Esophagus squamous epithelium (tissue), 5 donors: ENCODE data around the gene AK1. TPM values are rescaled to one million over a fixed set of nuclear protein-coding genes. Genes with fewer than 3 reads are reported as not detected.

Source experiments
- DNase-seq: peaks from one replicate; lab custom pipeline; 2025; lab: John Stamatoyannopoulos, UW
- H3K27ac ChIP-seq, 4 donors: fragments of 200-600 bp; sonication (generic); one replicate each; pipeline ENCODE4 v1.5.1; 2016 to 2019; ENCODE audit warnings: mild to moderate bottlenecking in 1 of 4
- H3K27me3 ChIP-seq, 4 donors: fragments of 200-600 bp; sonication (generic); 1 replicate in 3 of 4; 2 replicates in 1 of 4; pipeline versions ENCODE4 v1.5.1 to v1.6.0; 2017 to 2021; ENCODE audit warnings: antibody characterized with exemption in 1 of 4
- H3K36me3 ChIP-seq, 3 donors: fragments of 200-600 bp; sonication (generic); one replicate each; pipeline ENCODE4 v1.5.1; 2016 to 2019
- H3K4me1 ChIP-seq, 3 donors: fragments of 200-600 bp; sonication (generic); one replicate each; pipeline ENCODE4 v1.5.1; 2017 to 2019
- H3K4me3 ChIP-seq, 4 donors: fragments of 200-600 bp; sonication (generic); 1 replicate in 3 of 4; 2 replicates in 1 of 4; pipeline ENCODE4 v1.5.1; 2016 to 2019; ENCODE audit warnings: mild to moderate bottlenecking in 2 of 4, moderate library complexity in 1 of 4
- H3K9me3 ChIP-seq, 3 donors: fragments of 200-600 bp; sonication (generic); one replicate each; pipeline ENCODE4 v1.5.1; 2016 to 2019
- POLR2A ChIP-seq, 4 donors: fragments of 450-650 bp; IDR thresholded peaks; one replicate each; pipeline ENCODE4 v1.6.1; 2017; ENCODE audit warnings: antibody characterized with exemption in 4 of 4, mild to moderate bottlenecking in 4 of 4, moderate library complexity in 3 of 4
- WGBS, 2 donors: methylation state at CpG; one replicate each; pipeline ENCODE4 v1.1.5; 2018; 5-methylcytosine and 5-hydroxymethylcytosine counted together
- intact Hi-C: fragments of 100-400 bp; cut with DNase I; formaldehyde crosslinking; loops from one replicate; pipeline ENCODE4 v1.15.0; 2022
- total RNA-seq, 4 donors: library from RNA; depleted of rRNA; stranded (reverse); fragments of >200 nt; gene quantifications; one replicate each; pipeline ENCODE4 v1.1.0, GENCODE V29; 2016
- TF ChIP-seq, protein P1 (sequence below), 6 experiments: fragments of 450-650 bp in 4 of 6; fragments of 200-600 bp in 2 of 6; sonication (generic) in 2 of 6; IDR thresholded peaks; one replicate each; pipeline ENCODE4 v1.5.1; 2016 to 2019; ENCODE audit warnings: antibody characterized with exemption in 6 of 6, mild to moderate bottlenecking in 4 of 6, moderate library complexity in 4 of 6
- donor health status: DM: yes; HTN: yes; CAD: no.

The AK1 gene
- total RNA-seq, 4 donors from 2014 or later = 11.1 to 36.1 (median 26.8) TPM

DNA sequence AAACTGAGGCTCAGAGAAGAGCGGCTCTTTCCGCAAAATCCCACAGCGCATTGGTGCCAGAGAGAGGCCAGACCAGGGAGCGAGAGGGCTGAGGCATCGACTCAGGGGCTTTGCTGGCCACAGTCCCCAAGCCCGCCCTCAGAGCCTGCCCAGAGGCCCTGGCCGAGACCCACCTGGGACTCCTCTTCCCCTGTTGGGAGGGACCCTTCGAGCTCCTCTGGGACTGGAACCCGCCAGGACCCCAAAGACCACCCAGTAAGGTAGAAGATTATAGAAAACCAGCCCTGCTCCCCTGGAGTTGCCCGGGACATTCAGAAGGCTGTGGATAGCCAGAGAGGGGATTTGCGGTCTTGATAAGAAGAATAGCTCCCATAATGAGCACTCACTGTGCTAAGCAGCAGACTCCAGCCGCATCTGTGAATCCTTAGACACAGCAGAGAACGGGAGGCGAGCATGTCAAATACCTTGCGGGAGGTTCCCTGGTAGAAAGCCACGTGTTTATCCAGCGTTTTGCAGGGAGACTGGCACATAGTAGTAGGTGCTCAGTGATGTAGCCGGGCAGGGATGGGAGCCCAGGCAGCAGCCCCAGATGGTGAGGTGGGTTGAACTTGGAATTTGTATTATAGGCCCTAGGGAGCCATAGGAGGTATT, 651 bp upstream of the AK1 start:
- WGBS, 2 donors = 50 to 63% methylated on average over 8 to 9 of the region's 18 CpGs
- Histone ChIP-seq H3K27me3 (no peaks in the 10 kb centered on the region), H3K9me3 (no peaks in the 10 kb centered on the region), H3K4me3 (peak overlapping the region; percentile 55 to 87 (median 60)), H3K27ac (peak overlapping the region; percentile 78 to 91 (median 83)), H3K36me3 (no peaks in the 10 kb centered on the region), H3K4me1 (peaks cover 36 to 59% (median 40%) of the 10 kb centered on the region in 3 donors)
- no peak for TF ChIP-seq POLR2A (IDR thresholded peaks at IDR 0.05)
- TF ChIP-seq, protein P1, sequence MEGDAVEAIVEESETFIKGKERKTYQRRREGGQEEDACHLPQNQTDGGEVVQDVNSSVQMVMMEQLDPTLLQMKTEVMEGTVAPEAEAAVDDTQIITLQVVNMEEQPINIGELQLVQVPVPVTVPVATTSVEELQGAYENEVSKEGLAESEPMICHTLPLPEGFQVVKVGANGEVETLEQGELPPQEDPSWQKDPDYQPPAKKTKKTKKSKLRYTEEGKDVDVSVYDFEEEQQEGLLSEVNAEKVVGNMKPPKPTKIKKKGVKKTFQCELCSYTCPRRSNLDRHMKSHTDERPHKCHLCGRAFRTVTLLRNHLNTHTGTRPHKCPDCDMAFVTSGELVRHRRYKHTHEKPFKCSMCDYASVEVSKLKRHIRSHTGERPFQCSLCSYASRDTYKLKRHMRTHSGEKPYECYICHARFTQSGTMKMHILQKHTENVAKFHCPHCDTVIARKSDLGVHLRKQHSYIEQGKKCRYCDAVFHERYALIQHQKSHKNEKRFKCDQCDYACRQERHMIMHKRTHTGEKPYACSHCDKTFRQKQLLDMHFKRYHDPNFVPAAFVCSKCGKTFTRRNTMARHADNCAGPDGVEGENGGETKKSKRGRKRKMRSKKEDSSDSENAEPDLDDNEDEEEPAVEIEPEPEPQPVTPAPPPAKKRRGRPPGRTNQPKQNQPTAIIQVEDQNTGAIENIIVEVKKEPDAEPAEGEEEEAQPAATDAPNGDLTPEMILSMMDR (IDR thresholded peaks at IDR 0.05) = no peak
- no peak for DNase-seq
- intact Hi-C loops = loop anchor here (10.0 kb wide), 1 partner anchor 143 kb away; the partner anchor contains the start of gene TOR2A

DNA sequence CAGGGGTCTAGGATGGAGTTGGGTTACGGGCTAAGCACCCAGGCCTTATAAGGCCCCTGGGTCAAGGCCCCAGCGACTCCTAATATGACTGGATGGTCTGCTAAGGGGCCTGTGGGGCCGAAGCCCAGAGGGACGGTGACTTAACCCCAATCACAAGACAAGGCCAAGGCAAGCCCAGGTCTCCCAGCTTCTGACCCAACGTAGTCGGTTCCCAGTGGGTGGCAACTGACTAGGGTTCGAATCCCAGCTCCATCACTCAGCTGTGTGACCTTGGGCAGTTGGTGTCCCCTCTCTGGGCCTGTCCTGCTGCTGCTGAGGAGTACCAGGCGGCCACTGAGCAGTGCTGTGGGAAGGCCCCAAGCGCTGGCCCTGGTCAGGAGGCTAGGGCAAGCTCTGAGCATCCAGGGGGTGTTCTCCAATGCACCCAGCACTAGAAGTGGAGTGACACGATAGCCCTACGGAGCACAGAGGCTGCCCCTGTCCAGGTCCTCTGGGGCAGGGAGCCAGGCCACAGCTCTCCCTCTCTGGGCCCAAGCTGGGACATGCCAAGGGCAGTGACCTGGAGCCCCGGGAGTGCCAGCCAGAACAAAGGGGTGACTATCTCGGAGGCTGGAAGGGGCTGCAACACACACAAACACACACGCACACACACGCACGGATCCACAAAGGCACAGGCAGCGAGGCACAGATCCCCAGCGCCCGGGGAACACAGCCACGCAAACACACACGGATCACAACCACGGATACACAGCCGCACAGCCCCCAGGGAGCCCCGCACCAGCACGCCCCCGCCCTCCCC, 512 bp downstream of the AK1 start:
- TF ChIP-seq, protein P1 (IDR thresholded peaks at IDR 0.05) = no peak
- TF ChIP-seq POLR2A (IDR thresholded peaks at IDR 0.05) = no peak
- Histone ChIP-seq H3K4me1 (peaks cover 36 to 57% (median 40%) of the 10 kb centered on the region in 3 donors), H3K36me3 (peaks cover 0 to 7% (median 0%) of the 10 kb centered on the region in 3 donors), H3K27me3 (no peaks in the 10 kb centered on the region), H3K9me3 (no peaks in the 10 kb centered on the region), H3K27ac (peak overlapping the region; percentile 78 to 91 (median 83)), H3K4me3 (peak overlapping the region; percentile 55 to 87 (median 60))
- WGBS, 2 donors = 50 to 87% methylated on average over 3 to 6 of the region's 26 CpGs
- intact Hi-C loops = loop anchor here (10.0 kb wide), 1 partner anchor 142 kb away; the partner anchor contains the start of gene TOR2A
- DNase-seq = no peak

DNA sequence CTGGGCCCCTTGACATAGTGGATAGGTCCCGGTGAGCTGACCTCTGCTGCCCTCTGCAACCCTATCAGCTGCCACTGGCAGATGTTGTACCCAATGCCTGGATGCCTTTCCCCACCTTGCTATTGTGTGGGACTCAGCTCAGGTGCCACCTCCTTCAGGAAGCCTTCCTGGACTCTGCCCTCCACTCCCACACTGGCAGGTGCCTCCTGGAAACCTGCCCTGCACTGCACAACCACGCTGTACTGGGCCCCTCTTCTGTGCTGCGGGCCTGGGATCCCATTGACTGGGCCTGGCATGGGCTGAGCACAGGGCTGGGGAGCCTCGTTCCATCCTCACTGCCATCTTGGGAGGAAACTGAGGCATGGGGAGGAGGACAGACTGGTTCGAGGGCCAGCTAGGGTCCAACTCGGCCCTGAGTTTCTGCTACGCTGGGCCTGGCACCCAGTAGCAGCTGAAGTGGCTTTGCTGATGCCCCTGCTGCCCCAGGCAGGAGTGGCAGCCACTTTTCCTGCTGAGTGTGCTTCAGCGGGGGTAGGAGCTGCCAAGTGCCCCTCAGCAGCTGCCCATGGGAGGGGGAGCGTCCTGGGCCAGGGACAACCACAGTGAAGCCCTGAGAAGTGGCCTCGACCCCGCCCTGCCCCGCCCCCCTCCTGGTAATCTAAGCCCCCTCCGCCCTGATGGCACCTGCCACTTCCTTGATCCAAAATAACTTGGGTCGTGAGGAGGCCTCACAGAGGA, 1.3 kb downstream of the AK1 start:
- intact Hi-C loops = loop anchor here (10.0 kb wide), 1 partner anchor 141 kb away; the partner anchor contains the start of gene TOR2A
- no peaks in the 10 kb centered on the region for H3K27me3 ChIP-seq
- H3K27ac ChIP-seq = peak overlapping the region; percentile 78 to 91 (median 83)
- H3K36me3 ChIP-seq = peaks cover 0 to 14% (median 0%) of the 10 kb centered on the region in 3 donors
- TF ChIP-seq, protein P1 (IDR thresholded peaks at IDR 0.05) = no peak
- TF ChIP-seq POLR2A (IDR thresholded peaks at IDR 0.05) = no peak
- peak overlapping the region in 3 of 4 donors; percentile 55 to 87 (median 65) for H3K4me3 ChIP-seq
- peaks cover 36 to 57% (median 40%) of the 10 kb centered on the region in 3 donors for H3K4me1 ChIP-seq
- 30 to 79% methylated on average over 1 to 5 of the region's 14 CpGs for WGBS, 2 donors
- no peaks in the 10 kb centered on the region for H3K9me3 ChIP-seq
- DNase-seq = no peak

DNA sequence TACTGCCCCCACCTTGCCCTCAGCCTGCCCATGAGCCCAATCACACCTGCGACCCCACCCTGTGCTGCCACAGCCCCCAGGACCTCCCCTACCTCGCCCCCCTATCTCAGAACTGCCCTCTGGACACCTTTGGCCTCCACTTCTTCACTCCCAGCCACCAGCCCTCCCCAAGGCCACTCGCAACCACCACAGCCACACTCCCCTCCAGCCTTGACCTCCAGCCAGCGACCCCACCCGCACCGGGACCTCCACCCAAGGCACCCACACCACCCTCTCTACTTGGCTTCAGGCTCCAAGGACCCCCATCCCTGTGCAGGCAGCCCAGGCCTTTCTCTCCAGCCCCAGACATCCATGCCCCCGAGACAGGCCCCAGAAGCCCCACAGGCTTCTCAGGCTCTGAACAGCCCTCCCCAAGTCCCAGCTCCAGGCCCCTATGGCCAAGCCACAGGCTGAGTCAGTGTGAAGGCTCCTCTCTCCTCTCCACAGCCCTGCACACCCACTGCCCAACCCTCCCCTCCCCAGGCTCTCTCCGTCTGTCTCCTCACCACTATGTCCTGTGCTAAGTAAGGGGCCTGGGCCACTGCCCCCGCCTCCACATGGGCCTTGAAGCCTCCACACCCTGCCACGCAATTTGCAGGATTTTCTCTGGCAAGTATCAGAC, 2.0 kb downstream of the AK1 start:
- no peak for DNase-seq
- Histone ChIP-seq H3K36me3 (peaks cover 0 to 22% (median 0%) of the 10 kb centered on the region in 3 donors), H3K9me3 (no peaks in the 10 kb centered on the region), H3K27ac (peak overlapping the region in 3 of 4 donors; percentile 45 to 91 (median 85)), H3K27me3 (no peaks in the 10 kb centered on the region), H3K4me3 (no peak overlapping the region), H3K4me1 (peaks cover 36 to 57% (median 40%) of the 10 kb centered on the region in 3 donors)
- TF ChIP-seq POLR2A (IDR thresholded peaks at IDR 0.05) = no peak
- TF ChIP-seq, protein P1 (IDR thresholded peaks at IDR 0.05) = no peak
- intact Hi-C loops = loop anchor here (10.0 kb wide), 1 partner anchor 141 kb away; the partner anchor contains the start of gene TOR2A
- 81 to 82% methylated on average over 7 to 10 of the region's 10 CpGs for WGBS, 2 donors
